ENCODE data around the gene PTPRT. TPM values are rescaled to one million over a fixed set of nuclear protein-coding genes. Genes with fewer than 3 reads are reported as not detected.

The PTPRT gene
- total RNA-seq, 1 donor from 2014 or later = 23.5 TPM

DNA sequence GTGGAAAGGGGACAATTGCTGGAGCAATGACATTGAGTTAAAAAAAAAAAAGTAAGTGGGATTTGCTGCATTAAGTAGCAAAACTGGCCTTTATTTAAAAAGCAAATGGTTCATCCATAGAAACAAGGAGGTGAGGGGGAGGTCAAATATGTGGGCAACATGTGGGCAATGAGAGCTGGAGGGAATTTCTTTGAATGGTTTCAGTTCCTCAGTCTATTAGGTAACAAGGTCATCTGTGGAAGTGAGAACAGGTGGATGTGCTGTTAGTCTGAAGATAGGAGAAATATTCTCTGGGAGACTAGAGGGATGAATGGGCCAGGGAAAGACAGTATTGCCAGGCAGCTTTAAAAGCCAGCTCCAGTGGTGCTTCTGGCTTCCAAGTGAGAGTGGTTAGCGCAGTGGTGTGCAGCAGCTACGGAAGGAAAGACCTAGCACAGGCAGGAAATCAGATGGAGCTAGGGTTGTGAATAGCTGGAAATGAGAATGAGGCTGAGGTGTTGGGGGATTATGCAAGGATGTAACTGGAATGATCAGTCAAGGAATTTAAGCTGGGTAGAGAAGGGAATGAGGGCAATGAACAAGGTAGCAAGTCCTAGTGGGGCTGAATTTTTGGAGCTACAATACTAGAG, 727.6 kb downstream of the PTPRT start:
- no peak for DNase-seq (ENCODE audit: low spot score in 2 of 2)
- intact Hi-C loops (cut with DNase I) = no loop called here
- no peaks in the 10 kb centered on the region for H3K9me3 ChIP-seq

DNA sequence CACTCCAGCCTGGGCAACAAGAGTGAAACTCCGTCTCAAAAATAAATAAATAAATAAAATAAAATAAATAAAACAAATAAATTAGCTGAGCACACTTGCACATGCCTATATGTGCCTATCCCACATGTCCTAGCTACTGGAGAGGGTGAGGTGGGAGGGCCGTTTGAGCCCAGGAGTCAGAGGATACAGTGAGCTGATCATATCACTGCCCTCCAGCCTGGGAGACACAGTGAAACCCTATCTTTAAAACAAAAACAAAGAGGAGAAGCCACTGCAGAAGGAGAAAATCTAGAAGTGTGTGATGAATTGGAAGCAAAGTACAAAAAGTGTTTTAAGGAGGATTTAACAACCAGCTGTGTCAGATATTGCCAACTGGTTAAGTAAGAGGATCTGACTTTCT, 728.4 kb downstream of the PTPRT start:
- H3K27me3 ChIP-seq = no peaks in the 10 kb centered on the region

More for the DNA sequence above, 727.6 kb downstream of the PTPRT start:
- Histone ChIP-seq H3K27ac (no peak overlapping the region), H3K4me1 (no peaks in the 10 kb centered on the region), H3K36me3 (no peaks in the 10 kb centered on the region), H3K4me3 (no peak overlapping the region), H3K27me3 (no peaks in the 10 kb centered on the region)
- TF ChIP-seq, protein P1, sequence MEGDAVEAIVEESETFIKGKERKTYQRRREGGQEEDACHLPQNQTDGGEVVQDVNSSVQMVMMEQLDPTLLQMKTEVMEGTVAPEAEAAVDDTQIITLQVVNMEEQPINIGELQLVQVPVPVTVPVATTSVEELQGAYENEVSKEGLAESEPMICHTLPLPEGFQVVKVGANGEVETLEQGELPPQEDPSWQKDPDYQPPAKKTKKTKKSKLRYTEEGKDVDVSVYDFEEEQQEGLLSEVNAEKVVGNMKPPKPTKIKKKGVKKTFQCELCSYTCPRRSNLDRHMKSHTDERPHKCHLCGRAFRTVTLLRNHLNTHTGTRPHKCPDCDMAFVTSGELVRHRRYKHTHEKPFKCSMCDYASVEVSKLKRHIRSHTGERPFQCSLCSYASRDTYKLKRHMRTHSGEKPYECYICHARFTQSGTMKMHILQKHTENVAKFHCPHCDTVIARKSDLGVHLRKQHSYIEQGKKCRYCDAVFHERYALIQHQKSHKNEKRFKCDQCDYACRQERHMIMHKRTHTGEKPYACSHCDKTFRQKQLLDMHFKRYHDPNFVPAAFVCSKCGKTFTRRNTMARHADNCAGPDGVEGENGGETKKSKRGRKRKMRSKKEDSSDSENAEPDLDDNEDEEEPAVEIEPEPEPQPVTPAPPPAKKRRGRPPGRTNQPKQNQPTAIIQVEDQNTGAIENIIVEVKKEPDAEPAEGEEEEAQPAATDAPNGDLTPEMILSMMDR (IDR thresholded peaks at IDR 0.05) = no peak

DNA sequence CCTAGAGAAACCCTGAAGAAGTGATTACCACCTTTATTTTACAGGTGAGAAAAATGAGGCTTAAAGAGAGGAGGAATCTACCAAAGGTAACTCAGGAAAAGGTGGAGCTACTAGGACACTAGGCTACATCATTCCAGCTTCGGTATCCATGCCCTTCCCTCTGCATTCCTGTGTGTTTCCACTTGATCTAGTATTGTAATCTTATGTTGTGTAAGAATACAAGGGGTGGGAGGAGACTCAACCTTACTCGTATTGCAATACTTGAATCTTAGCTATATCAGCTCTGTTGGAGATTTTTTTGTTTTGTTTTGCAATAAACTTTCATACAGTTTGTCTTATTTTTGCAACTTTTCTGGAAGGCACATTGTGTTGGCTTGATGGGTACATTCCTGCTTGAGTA, 742.4 kb downstream of the PTPRT start:
- TF ChIP-seq, protein P1 (IDR thresholded peaks at IDR 0.05) = no peak
- intact Hi-C loops (cut with DNase I) = no loop called here
- no peaks in the 10 kb centered on the region for H3K36me3 ChIP-seq
- no peak overlapping the region for H3K4me3 ChIP-seq
- no peaks in the 10 kb centered on the region for H3K27me3 ChIP-seq
- no peak overlapping the region for H3K27ac ChIP-seq
- no peak for DNase-seq (ENCODE audit: low spot score in 2 of 2)
- H3K9me3 ChIP-seq = no peaks in the 10 kb centered on the region
- H3K4me1 ChIP-seq = no peaks in the 10 kb centered on the region

More for the DNA sequence above, 728.4 kb downstream of the PTPRT start:
- Histone ChIP-seq H3K4me3 (no peak overlapping the region), H3K27ac (no peak overlapping the region), H3K36me3 (no peaks in the 10 kb centered on the region), H3K4me1 (no peaks in the 10 kb centered on the region), H3K9me3 (no peaks in the 10 kb centered on the region)
- DNase-seq (ENCODE audit: low spot score in 2 of 2) = no peak
- TF ChIP-seq, protein P1 (IDR thresholded peaks at IDR 0.05) = no peak
- intact Hi-C loops (cut with DNase I) = no loop called here

DNA sequence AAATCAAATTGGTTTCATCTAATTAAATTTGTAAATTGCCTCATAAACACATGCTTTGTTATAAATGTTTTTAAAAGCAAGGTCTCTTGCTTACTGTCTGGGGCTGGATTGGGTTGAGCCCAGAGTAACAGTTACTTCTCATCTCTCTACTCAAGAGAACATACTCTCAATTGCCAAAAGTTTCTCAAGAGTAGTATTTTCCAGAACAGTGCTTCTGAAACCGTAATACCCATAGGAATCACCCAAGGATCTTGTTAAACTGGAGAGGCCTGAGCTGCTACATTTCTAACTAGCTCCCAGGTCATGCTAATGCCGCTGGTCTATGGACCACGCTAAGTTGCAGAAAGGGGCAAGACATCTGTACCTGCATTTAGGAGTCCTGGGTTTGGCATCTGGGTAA, 744.9 kb downstream of the PTPRT start:
- no peaks in the 10 kb centered on the region for H3K4me1 ChIP-seq
- no peak overlapping the region for H3K27ac ChIP-seq
- H3K4me3 ChIP-seq = no peak overlapping the region
- DNase-seq (ENCODE audit: low spot score in 2 of 2) = no peak
- H3K9me3 ChIP-seq = no peaks in the 10 kb centered on the region
- TF ChIP-seq, protein P1 (IDR thresholded peaks at IDR 0.05) = no peak
- no peaks in the 10 kb centered on the region for H3K27me3 ChIP-seq
- intact Hi-C loops (cut with DNase I) = no loop called here
- no peaks in the 10 kb centered on the region for H3K36me3 ChIP-seq

DNA sequence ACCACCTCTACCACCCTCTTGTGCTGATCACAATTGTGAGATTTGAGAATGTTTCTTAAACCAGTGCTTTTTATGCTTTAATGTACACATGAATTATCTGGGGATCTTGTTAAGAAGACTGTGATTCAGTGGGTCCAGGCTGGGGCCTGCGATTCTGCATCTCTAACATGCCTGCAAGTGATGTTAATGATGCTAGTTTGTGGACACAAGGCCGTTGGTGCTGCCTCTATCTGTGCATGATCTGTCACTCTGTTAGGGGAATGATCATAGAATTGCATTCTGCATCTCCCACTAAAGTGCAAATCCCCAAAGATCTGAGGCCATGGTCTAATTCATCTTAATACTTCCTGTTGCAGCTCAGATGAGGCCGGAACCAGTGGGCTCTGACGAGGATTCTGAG, 746.5 kb downstream of the PTPRT start:
- Histone ChIP-seq H3K4me3 (no peak overlapping the region), H3K27me3 (no peaks in the 10 kb centered on the region), H3K4me1 (no peaks in the 10 kb centered on the region), H3K27ac (no peak overlapping the region), H3K36me3 (no peaks in the 10 kb centered on the region), H3K9me3 (no peaks in the 10 kb centered on the region)
- TF ChIP-seq, protein P1 (IDR thresholded peaks at IDR 0.05) = no peak
- intact Hi-C loops (cut with DNase I) = no loop called here
- DNase-seq (ENCODE audit: low spot score in 2 of 2) = no peak

DNA sequence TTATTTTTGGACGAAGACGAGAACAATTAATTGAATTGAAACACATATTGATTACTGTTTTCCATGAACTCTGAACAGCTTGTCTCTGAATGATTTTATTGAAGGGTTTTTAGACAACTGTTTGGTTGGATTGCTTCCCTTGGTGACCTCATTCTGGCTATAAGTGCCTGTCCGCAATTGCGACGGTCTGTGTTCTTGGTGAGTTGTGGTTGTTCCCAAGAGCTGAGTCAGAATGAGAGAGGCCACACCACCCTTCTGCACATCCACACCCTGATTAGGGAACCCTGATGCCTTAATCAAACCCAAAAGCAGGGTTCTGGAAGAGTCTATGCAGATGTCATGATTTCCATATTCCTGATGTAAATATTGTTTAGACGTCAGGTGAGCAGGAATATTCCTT, 747.0 kb downstream of the PTPRT start:
- H3K9me3 ChIP-seq = no peaks in the 10 kb centered on the region
- intact Hi-C loops (cut with DNase I) = no loop called here
- no peak overlapping the region for H3K27ac ChIP-seq
- H3K36me3 ChIP-seq = no peaks in the 10 kb centered on the region
- DNase-seq (ENCODE audit: low spot score in 2 of 2) = no peak
- no peak overlapping the region for H3K4me3 ChIP-seq
- no peaks in the 10 kb centered on the region for H3K27me3 ChIP-seq
- TF ChIP-seq, protein P1 (IDR thresholded peaks at IDR 0.05) = no peak
- H3K4me1 ChIP-seq = no peaks in the 10 kb centered on the region
